GM15510 (cell line): Measurements from ENCODE around the gene SATB2.

Source experiments
- POLR2A ChIP-seq: IDR thresholded peaks from 3 replicates; pipeline ENCODE4 v1.6.1; 2011; ENCODE audit warnings: borderline replicate concordance; ENCODE audit not compliant: insufficient read length; ENCODE audit errors: extremely low read depth

Gene SATB2

GRCh38 chr2:199344012-199344411, 113.7 kb downstream of the SATB2 start:
- no peak for TF ChIP-seq POLR2A

DNA sequence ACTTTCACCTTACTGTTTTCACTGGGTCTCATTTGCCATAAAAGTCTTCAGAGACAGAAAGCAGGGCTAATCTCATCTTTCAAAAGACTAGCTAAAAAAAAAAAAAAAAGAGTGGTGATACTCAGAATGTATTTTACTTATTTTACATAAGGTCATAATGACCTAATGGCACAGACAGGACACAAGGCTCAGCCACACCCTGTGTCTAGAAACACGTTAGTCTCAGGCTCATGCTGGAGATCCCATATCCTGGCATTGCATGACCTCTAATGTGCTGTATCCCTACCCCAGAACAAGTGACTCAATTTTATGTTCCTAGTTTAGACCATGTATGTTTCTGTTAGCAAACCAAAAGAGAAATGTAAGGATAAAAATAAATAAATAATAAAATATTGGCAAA, 115.4 kb downstream of the SATB2 start:
- TF ChIP-seq POLR2A = no peak

GRCh38 chr2:199341123-199341522, 116.6 kb downstream of the SATB2 start:
- TF ChIP-seq POLR2A = no peak

GRCh38 chr2:199339891-199340605, 117.7 kb downstream of the SATB2 start:
- no peak for TF ChIP-seq POLR2A

GRCh38 chr2:199336546-199336945, 121.2 kb downstream of the SATB2 start:
- no peak for TF ChIP-seq POLR2A

GRCh38 chr2:199335502-199335901, 122.2 kb downstream of the SATB2 start:
- TF ChIP-seq POLR2A = no peak

DNA sequence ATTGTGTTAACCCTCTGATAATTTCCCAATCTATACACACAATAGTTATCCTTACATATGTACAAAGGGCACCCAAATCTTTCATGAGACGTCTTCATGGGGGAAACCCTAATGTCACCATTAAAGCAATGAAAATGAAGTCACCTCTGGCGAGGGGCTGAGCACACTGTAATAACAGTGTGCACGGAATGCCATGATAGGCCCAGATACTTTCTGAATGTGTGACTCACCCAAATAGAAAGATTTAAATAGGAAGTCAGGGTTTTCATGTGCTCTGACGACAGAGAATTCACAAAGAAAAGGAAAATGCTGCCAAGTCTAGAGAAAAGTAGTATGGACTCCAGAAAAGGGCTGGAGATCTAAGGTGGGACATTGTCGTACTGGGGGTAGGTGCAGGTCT, 128.3 kb downstream of the SATB2 start:
- no peak for TF ChIP-seq POLR2A

- TF ChIP-seq POLR2A = no peak
Measured at GRCh38 chr2:199329031-199329430, 128.7 kb downstream of the SATB2 start.

GRCh38 chr2:199325881-199326280, 131.9 kb downstream of the SATB2 start:
- no peak for TF ChIP-seq POLR2A

DNA sequence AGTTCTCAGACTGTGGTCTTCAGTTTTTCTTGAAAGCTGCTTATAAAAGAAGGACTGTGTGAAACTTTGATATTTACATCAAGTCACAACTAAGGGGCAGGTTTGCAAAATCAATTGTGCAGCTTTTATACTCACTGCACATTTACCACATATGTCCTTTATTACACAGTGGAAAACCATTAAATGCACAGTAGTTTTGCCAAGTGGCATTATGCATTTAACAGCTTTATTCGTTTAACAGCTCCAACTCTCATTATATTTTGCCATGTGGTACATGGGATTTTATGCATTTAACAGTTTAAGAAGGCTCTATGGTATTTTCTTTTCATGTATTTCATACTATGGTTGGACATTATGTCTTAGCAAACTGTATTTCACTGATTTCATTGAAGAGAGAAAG, 135.6 kb downstream of the SATB2 start:
- no peak for TF ChIP-seq POLR2A

GRCh38 chr2:199317646-199318045, 140.1 kb downstream of the SATB2 start:
- TF ChIP-seq POLR2A = no peak

GRCh38 chr2:199316851-199317250, 140.9 kb downstream of the SATB2 start:
- TF ChIP-seq POLR2A = no peak

DNA sequence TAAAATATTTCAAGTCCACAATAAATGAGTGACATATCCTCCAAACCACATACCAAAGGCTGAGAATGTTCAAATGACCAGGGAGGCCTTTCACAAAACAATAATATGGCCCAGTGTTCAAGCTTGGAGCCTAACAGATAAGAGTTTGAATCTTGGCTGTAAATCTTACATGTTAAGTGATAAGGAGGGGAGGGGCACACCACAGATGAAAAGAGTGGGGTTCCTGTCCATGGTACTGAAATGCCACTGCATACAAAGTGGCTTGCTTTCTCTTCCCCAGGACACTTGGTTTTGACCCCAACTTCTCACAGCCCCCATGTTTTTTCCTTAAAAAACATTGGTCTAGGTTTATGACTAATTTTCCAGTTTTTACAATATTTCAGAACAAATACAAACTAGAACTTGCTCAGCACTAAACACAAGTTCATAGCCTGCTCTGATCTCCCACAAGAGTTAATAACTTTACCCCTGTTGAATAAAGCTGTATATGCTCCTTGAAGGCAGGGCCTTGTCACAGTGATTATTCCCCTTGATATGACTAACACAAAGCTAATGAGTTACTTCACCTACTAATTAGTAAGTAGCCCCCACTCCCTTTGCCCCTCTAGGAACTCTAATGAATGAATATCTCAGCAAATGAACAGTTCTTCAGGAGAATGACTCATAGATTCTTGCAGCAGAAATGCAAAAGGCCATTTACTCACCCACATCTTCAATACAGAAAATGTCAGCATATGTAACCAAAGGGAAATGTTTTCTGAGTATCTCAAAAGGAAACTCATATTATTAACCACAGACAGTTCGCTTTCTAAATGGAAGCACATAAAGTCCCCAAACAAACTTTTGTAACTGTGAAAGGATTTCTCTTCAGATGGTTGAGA, 142.2 kb downstream of the SATB2 start:
- TF ChIP-seq POLR2A = no peak

- no peak for TF ChIP-seq POLR2A
Measured at GRCh38 chr2:199312931-199313330, 144.8 kb downstream of the SATB2 start.

- no peak for TF ChIP-seq POLR2A
Measured at GRCh38 chr2:199310771-199311585, 146.8 kb downstream of the SATB2 start.
